NCI-H69 (cell line): Measurements from ENCODE around the gene RNMT.
A peak's percentile ranks its signal among the peaks of the same experiment; 100 is the strongest.
"Not testable (repeated sequence)": the region's sequence is repeated elsewhere in the genome, so short reads cannot be mapped to it uniquely, and the experiment has no call there.

Experiments
- DNase-seq: peaks from one replicate; lab custom pipeline; 2025; lab: John Stamatoyannopoulos, UW

Gene RNMT

DNA sequence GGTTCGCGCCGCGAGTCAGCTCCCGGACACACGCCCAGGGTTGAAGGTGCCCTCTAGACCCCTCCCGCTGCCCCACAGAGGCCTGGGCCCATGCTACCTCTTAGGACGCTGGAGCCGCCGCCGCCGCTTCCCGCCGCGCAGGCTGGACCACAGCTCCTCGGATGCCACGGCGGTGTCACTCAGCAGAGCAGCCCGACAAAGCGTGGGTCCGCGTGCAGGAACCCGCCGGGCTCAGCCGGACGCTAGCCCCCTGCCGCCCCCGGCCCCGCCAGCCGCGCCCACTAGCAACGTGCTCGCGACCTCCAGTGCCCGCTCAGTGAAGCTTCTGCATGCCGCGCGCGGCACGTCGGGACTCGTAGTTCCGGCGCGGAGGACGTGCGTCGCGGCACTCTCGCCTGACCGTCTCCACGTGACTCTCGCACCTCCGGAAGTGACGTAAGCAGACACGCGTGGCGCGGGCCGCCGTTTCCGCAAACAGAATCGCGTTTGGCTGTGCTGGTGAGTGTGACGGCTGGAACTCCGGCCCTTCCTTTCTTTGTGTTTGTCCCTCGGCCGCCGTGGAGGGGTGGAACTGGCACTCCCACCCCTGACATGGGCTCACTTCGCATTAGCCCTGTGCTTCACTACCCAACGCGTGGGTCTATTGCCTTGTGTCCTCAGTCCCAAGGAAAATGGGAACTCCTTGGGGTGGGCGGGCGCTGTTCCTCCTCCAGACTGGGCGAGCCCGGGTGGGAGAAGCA is at the start of gene RNMT, which contains the start of gene FAM210A:
Gene RNMT (plus strand): TSS at position 442 of the 740 bp plus-strand sequence. CDS start 4,845 bp downstream, outside the sequence.
Gene FAM210A (minus strand): TSS at position 327 of the 740 bp plus-strand sequence. CDS start 44,481 bp downstream, outside the sequence.
- peak; percentile 100 for DNase-seq

DNA sequence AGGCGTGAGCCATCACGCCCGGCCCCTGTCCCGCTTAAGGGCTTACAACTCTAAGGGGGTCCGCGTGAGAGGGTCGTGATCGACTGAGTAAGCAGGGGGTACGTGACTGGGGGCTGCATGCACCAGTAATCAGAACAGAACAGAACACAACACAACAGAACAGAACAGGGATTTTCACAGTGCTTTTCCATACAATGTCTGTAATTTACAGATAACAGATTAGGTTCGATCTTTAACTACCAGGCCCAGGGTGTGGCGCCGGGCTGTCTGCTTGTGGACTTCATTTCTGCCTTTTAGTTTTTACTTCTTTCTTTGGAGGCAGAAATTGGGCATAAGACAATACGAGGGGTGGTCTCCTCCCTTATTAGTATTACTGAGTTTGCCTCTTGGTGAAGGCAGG is 49.1 kb upstream of the RNMT start:
- DNase-seq = not testable (repeated sequence)

GRCh38 chr18:13680612-13681011 is 45.9 kb upstream of the RNMT start:
- no peak for DNase-seq

- no peak for DNase-seq
These were observed 44.8 kb upstream of the RNMT start for GRCh38 chr18:13681701-13682100.

- no peak for DNase-seq
These were observed 41.9 kb upstream of the RNMT start for GRCh38 chr18:13684546-13684945.

DNA sequence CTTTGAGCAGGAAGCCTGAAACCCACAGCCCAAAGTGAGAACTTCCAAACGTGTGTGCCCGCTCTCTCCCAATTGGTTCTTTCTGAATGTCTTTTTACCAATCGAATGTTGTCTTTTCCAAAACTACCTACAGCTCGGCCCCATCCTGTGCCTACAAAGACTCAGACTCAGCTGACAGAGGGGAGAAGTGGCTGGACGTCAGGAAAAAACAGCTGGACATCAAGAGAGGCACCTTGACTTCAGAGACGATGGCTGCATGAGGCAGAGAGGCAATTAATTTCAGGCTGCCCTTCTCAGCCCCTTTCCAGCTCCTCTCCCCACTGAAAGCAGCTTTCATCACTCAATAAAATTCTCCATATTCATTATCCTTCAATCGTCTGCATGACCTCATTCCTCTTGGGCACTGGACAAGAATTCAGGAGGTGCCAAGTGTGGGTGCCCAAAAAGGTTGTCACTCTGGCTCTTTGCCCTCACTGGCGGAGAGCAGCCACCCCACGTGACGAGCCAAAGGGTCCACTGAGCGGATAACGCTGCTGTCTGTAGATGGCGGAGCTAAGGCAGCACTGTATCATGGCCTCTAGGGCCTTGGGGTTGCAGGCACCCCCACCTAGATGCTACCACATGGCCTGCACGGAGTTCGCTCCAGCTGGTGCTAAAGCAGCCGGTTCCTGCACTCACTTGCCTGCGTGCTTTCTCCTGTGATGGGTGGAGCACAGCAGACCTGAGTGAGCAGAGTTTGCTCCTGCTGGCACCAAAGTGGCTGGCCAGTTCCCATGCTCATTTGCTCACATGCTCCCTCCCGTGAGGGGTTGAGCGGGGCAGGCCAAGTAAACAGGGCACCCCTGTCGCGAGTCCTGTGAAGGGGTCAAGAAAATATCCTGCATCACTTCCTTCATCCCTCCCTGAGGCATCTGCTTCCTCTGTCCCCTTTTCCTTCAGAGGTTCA is 38.0 kb upstream of the RNMT start:
- no peak for DNase-seq

GRCh38 chr18:13690060-13690459 is 36.4 kb upstream of the RNMT start:
- not testable (repeated sequence) for DNase-seq

- not testable (repeated sequence) for DNase-seq
These were observed 31.1 kb upstream of the RNMT start for GRCh38 chr18:13695337-13695736.

DNA sequence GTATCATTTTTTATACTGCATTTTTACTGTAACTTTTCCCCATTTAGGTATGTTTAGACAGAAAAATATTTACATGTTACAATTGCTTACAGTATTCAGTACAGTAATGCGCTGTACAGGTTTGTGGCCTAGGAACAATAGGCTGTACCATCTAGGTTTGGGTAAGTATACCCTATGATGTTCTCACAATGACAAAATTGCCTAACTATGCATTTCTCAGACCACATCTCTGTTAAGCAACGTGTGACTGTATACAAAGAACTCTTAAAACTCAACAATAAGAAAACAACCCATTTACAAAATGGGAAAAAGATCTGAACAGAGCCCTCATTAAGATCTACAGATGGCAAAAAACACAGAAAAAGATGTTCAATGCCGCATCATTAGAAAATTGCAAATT is 29.5 kb upstream of the RNMT start:
- no peak for DNase-seq

DNA sequence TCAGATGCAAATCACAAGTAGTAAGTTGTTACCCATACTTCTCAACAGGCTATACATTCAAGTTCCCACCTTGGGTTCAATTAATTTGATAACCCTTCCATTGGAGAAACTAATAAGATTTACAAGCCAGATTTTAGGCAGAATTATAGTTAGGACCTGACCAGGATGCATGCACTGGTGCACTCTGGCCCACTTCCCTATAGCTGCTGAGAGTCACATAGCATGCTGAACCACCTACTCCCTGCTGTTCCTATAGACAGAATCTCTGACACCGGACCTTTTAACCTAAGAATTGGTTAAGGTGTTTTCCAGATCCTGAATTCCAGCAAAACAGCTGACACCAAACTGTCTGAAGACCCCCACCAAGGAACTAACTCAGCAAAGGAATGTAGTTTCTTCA is 26.3 kb upstream of the RNMT start:
- no peak for DNase-seq

DNA sequence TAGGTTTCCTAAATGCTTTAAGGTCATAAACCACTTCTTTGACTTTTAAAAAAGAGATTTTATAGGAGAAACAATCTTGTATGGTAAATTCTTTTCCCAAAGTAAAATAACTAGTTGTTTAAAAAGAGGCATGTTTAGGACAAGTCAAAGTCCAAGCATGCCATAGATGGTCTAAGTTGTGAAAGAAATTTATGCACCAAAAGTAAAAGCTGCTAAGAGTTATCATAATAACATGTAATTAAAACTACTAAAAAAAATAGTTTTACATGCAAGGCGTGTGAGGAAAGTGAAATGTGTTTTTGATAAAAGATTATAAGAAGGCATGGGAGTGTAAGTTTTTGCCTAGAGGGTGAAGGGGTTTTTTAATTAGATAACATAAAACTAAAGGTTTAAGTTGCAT is 22.6 kb upstream of the RNMT start:
- DNase-seq = peak; percentile 33

DNA sequence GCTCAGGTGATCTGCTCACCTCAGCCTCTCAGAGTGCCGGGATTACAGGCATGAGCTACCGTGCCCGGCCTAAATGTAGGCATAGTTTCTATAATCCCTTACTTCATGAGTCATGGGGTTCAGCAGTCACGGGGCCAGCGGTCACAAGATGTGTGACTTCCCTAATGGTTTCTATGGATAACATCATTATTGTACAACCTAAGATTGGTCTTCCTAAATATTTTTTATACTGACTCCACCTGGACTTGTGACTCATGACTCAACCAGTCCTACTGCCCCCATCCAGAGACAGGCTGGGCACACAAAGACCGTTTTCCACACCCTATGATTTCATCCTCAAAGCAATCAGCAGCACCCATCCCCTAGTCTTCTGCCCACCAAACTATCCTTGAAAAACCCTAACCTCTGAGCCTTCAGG is 16.1 kb upstream of the RNMT start:
- no peak for DNase-seq

DNA sequence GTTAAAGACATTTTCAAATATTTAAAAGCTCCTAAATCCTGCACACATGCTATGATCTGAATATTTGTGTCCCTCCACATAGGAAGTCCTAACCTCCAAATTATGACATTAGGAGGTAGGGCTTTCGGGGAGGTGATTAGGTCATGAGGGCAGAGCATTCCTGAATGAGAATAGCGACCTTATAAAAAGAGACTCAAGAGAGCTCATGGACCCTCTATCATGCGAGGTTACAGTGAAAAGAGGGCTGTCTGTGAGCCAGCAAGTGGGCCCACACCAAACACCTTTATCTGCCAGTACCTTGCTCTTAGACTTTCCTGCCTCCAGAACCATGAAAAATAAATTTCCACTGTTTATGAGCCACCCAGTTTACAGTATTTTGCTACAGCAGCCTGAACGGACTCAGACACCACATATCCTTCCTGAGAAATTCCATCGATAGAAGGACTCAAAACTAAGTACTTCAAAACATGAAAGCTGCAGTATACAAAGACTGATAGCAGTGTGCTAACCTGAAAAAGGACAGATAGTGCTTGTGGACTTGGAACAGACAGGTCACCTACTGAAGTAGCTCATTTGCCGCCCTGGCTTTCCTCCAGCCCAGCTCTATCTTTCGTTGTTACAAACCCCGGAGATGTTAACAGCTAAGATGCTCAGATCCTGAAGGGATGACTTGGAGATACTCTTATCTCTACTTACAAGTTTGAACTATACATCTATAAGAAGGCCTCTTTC is 13.9 kb upstream of the RNMT start:
- no peak for DNase-seq

- DNase-seq = no peak
These were observed 12.9 kb upstream of the RNMT start for GRCh38 chr18:13713455-13714055.

GRCh38 chr18:13715330-13715729 is 11.1 kb upstream of the RNMT start:
- DNase-seq = no peak

GRCh38 chr18:13716916-13717315 is 9.6 kb upstream of the RNMT start:
- no peak for DNase-seq

DNA sequence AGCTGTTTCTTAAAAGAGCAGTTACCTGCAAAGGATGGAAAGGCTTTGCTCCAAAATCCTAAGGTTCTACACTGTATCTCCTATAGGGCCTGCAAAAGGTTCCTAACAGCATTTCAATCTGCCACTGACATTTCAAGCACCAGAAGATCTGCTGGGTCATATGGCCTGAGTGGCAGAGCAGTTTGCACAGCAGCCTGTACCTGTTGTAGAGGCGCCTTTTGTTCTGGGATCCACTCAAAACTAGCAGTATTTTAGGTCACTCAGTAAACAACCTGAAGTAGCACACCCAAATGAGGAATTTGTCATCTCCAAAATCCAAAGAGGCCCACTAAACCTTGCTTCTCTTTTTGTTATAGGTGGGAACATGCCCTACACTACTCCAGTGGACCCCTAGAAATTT is 6.3 kb upstream of the RNMT start:
- no peak for DNase-seq

- DNase-seq = no peak
These were observed 5.6 kb upstream of the RNMT start for GRCh38 chr18:13720847-13721246.

GRCh38 chr18:13725566-13726231 is 774 bp upstream of the RNMT start:
- DNase-seq = peak; percentile 63

GRCh38 chr18:13726972-13727331 is 479 bp downstream of the RNMT start:
- no peak for DNase-seq

- DNase-seq = no peak
These were observed 4.0 kb downstream of the RNMT start for GRCh38 chr18:13730481-13730880.
